SK-N-MC (cell line): ENCODE results near the gene DCN.

Experiments used
- DNase-seq: peaks from one replicate; pipeline ENCODE4 v3.0.0-alpha.2; 2011; ENCODE audit warnings: low read depth, low spot score
- H3K27ac ChIP-seq: fragments of 200-600 bp; sonication (generic); 2 replicates; pipeline ENCODE4 v1.5.1; 2016; ENCODE audit warnings: mixed run types
- H3K36me3 ChIP-seq: fragments of 200-600 bp; sonication (generic); 2 replicates; pipeline ENCODE4 v1.6.1; 2017; ENCODE audit warnings: antibody characterized with exemption, low read length, mixed read lengths; ENCODE audit not compliant: insufficient read depth
- H3K4me3 ChIP-seq: fragments of 200-600 bp; sonication (generic); 2 replicates; pipeline ENCODE4 v1.5.1; 2016
- H3K9ac ChIP-seq: fragments of 200-600 bp; sonication (generic); 2 replicates; pipeline ENCODE4 v1.8.0; 2017; ENCODE audit warnings: mixed run types, mixed read lengths; ENCODE audit not compliant: insufficient read length
- H3K9me3 ChIP-seq: fragments of 200-600 bp; sonication (generic); 2 replicates; pipeline ENCODE4 v1.6.1; 2017; ENCODE audit warnings: low read depth, mild to moderate bottlenecking, antibody characterized with exemption, low read length, moderate library complexity, mixed read lengths
- EZH2 ChIP-seq: fragments of 200-600 bp; sonication (generic); IDR thresholded peaks from one replicate; pipeline ENCODE4 v1.6.1; 2017; ENCODE audit warnings: antibody characterized with exemption
- FOXP2 ChIP-seq: optimal IDR thresholded peaks from 2 replicates; pipeline ENCODE3; 2011; ENCODE audit warnings: mild to moderate bottlenecking, moderate library complexity; ENCODE audit not compliant: insufficient read depth; ENCODE audit errors: extremely low read length, control extremely low read depth
- POLR2AphosphoS5 ChIP-seq: IDR thresholded peaks from 2 replicates; pipeline ENCODE4 v1.6.1; 2012; ENCODE audit warnings: mild to moderate bottlenecking, low read depth, low read length, borderline replicate concordance

DCN gene

GRCh38 chr12:91100906-91101305, 81.7 kb downstream of the DCN start:
- Histone ChIP-seq H3K27ac (no peak overlapping the region), H3K4me3 (no peak overlapping the region), H3K9ac (no peak overlapping the region), H3K9me3 (no peaks in the 10 kb centered on the region), H3K36me3 (peaks cover 10% of the 10 kb centered on the region)
- TF ChIP-seq EZH2, result no peak
- TF ChIP-seq POLR2AphosphoS5, result no peak
- TF ChIP-seq FOXP2, result no peak
- no peak for DNase-seq

GRCh38 chr12:91099836-91100235, 82.8 kb downstream of the DCN start:
- Histone ChIP-seq H3K4me3 (no peak overlapping the region), H3K9me3 (peaks cover 6% of the 10 kb centered on the region; the same call in 1 of the 2 replicates), H3K36me3 (peaks cover 6% of the 10 kb centered on the region), H3K27ac (no peak overlapping the region), H3K9ac (no peak overlapping the region)
- DNase-seq, result no peak
- TF ChIP-seq POLR2AphosphoS5 (no peak), FOXP2 (no peak), EZH2 (no peak)

GRCh38 chr12:91099341-91099740, 83.3 kb downstream of the DCN start:
- Histone ChIP-seq H3K27ac (no peak overlapping the region), H3K9me3 (peaks cover 6% of the 10 kb centered on the region; the same call in 1 of the 2 replicates), H3K9ac (no peak overlapping the region), H3K4me3 (no peak overlapping the region), H3K36me3 (peaks cover 6% of the 10 kb centered on the region)
- TF ChIP-seq FOXP2 (no peak), EZH2 (no peak), POLR2AphosphoS5 (no peak)
- no peak for DNase-seq

GRCh38 chr12:91098941-91099340, 83.7 kb downstream of the DCN start:
- TF ChIP-seq FOXP2 (no peak), EZH2 (no peak)
- DNase-seq, result no peak
- Histone ChIP-seq H3K9me3 (peaks cover 6% of the 10 kb centered on the region; the same call in 1 of the 2 replicates), H3K9ac (no peak overlapping the region), H3K36me3 (peaks cover 5% of the 10 kb centered on the region), H3K4me3 (no peak overlapping the region), H3K27ac (no peak overlapping the region)

GRCh38 chr12:91098461-91098860, 84.2 kb downstream of the DCN start:
- no peak for DNase-seq
- Histone ChIP-seq H3K27ac (no peak overlapping the region), H3K36me3 (0 out of 2 replicates have a peak, but pooled peaks cover under 1% of the 10 kb centered on the region), H3K4me3 (no peak overlapping the region), H3K9me3 (peaks cover 6% of the 10 kb centered on the region; the same call in 1 of the 2 replicates), H3K9ac (no peak overlapping the region)
- TF ChIP-seq POLR2AphosphoS5, result no peak
- no peak for TF ChIP-seq FOXP2
- TF ChIP-seq EZH2, result no peak

- no peaks in the 10 kb centered on the region for H3K36me3 ChIP-seq
- H3K9me3 ChIP-seq, result peaks cover 6% of the 10 kb centered on the region; the same call in 1 of the 2 replicates
- DNase-seq, result no peak
- no peak overlapping the region for H3K27ac ChIP-seq
- TF ChIP-seq POLR2AphosphoS5 (no peak), FOXP2 (no peak), EZH2 (no peak)
- no peak overlapping the region for H3K4me3 ChIP-seq
- no peak overlapping the region for H3K9ac ChIP-seq
Measured at GRCh38 chr12:91094957-91095356, 87.7 kb downstream of the DCN start.

GRCh38 chr12:91094032-91094662, 88.5 kb downstream of the DCN start:
- no peak overlapping the region for H3K9ac ChIP-seq
- TF ChIP-seq EZH2, result no peak
- TF ChIP-seq FOXP2, result no peak
- no peak for TF ChIP-seq POLR2AphosphoS5

GRCh38 chr12:91093341-91093740, 89.3 kb downstream of the DCN start:
- H3K9me3 ChIP-seq, result peaks cover 10% of the 10 kb centered on the region; the same call in 1 of the 2 replicates
- no peak overlapping the region for H3K9ac ChIP-seq
- H3K27ac ChIP-seq, result no peak overlapping the region
- TF ChIP-seq FOXP2 (no peak), POLR2AphosphoS5 (no peak), EZH2 (no peak)
- no peak for DNase-seq
- no peak overlapping the region for H3K4me3 ChIP-seq
- no peaks in the 10 kb centered on the region for H3K36me3 ChIP-seq

More at GRCh38 chr12:91094032-91094662, 88.5 kb downstream of the DCN start:
- H3K27ac ChIP-seq, result no peak overlapping the region
- no peaks in the 10 kb centered on the region for H3K36me3 ChIP-seq
- peaks cover 10% of the 10 kb centered on the region; the same call in 1 of the 2 replicates for H3K9me3 ChIP-seq
- no peak for DNase-seq
- H3K4me3 ChIP-seq, result no peak overlapping the region
